H9 (cell line): ENCODE results near the gene MIER1. TPM values are rescaled to one million over a fixed set of nuclear protein-coding genes. Genes with fewer than 3 reads are reported as not detected.

Experiments
- DNase-seq: peaks from one replicate; pipeline ENCODE4 v3.0.0-alpha.2; 2017
- H2AFZ ChIP-seq: one replicate; pipeline ENCODE4 v1.6.1; 2013; ENCODE audit warnings: mild to moderate bottlenecking, low read length, control low read depth, moderate library complexity
- H2AK5ac ChIP-seq: 2 replicates; pipeline ENCODE4 v1.6.1; 2013; ENCODE audit warnings: low read length, control low read depth, mixed read lengths; ENCODE audit not compliant: insufficient read length
- H2BK120ac ChIP-seq: one replicate; pipeline ENCODE4 v1.6.1; 2013; ENCODE audit warnings: low read depth, mild to moderate bottlenecking, low read length, control low read depth, inconsistent platforms; ENCODE audit not compliant: poor library complexity, severe bottlenecking
- H2BK12ac ChIP-seq: 2 replicates; pipeline ENCODE4 v1.6.1; 2013; ENCODE audit warnings: low read length, control low read depth, mixed read lengths, low read depth; ENCODE audit not compliant: insufficient read length
- H2BK15ac ChIP-seq: 2 replicates; pipeline ENCODE4 v1.6.1; 2013; ENCODE audit warnings: low read depth, low read length, control low read depth
- H2BK20ac ChIP-seq: one replicate; pipeline ENCODE4 v1.6.1; 2013; ENCODE audit warnings: low read depth, mild to moderate bottlenecking, low read length, control low read depth, inconsistent platforms; ENCODE audit not compliant: poor library complexity, severe bottlenecking
- H2BK5ac ChIP-seq: 2 replicates; pipeline ENCODE4 v1.6.1; 2013; ENCODE audit warnings: low read length, control low read depth, mixed read lengths; ENCODE audit not compliant: insufficient read length
- H3K14ac ChIP-seq: 2 replicates; pipeline ENCODE4 v1.6.1; 2013; ENCODE audit warnings: low read length, control low read depth; ENCODE audit not compliant: insufficient read depth
- H3K18ac ChIP-seq: 2 replicates; pipeline ENCODE4 v1.6.1; 2013; ENCODE audit warnings: low read depth, mild to moderate bottlenecking, mixed read lengths, low read length, control low read depth; ENCODE audit not compliant: insufficient read length
- H3K23ac ChIP-seq: 2 replicates; pipeline ENCODE4 v1.6.1; 2013; ENCODE audit warnings: low read length, control low read depth, mixed read lengths, low read depth; ENCODE audit not compliant: insufficient read length
- H3K23me2 ChIP-seq: 2 replicates; pipeline ENCODE4 v1.6.1; 2013; ENCODE audit warnings: low read depth, mild to moderate bottlenecking, mixed read lengths, low read length, control low read depth; ENCODE audit not compliant: insufficient read length, poor library complexity, severe bottlenecking
- H3K27ac ChIP-seq: 2 replicates; pipeline ENCODE4 v1.5.1; 2013; ENCODE audit warnings: low read length, control low read depth, mixed read lengths, low read depth; ENCODE audit not compliant: insufficient read length
- H3K27me3 ChIP-seq: 2 replicates; pipeline ENCODE4 v1.6.1; 2013; ENCODE audit warnings: low read length, control low read depth, inconsistent platforms; ENCODE audit not compliant: insufficient read depth
- H3K4ac ChIP-seq: 2 replicates; pipeline ENCODE4 v1.6.1; 2013; ENCODE audit warnings: low read depth, mild to moderate bottlenecking, control low read depth, inconsistent platforms, low read length, moderate library complexity
- H3K4me1 ChIP-seq: 2 replicates; pipeline ENCODE4 v1.6.1; 2013; ENCODE audit warnings: low read length, control low read depth, inconsistent platforms; ENCODE audit not compliant: insufficient read depth
- H3K4me2 ChIP-seq: 2 replicates; pipeline ENCODE4 v1.6.1; 2013; ENCODE audit warnings: low read length, control low read depth, mixed read lengths; ENCODE audit not compliant: insufficient read length, insufficient read depth
- H3K56ac ChIP-seq: 2 replicates; pipeline ENCODE4 v1.6.1; 2013; ENCODE audit warnings: low read depth, mild to moderate bottlenecking, mixed read lengths, low read length, control low read depth; ENCODE audit not compliant: insufficient read length
- H3K79me1 ChIP-seq: 2 replicates; pipeline ENCODE4 v1.6.1; 2013; ENCODE audit warnings: low read depth, mild to moderate bottlenecking, moderate library complexity, low read length, control low read depth, inconsistent platforms; ENCODE audit not compliant: insufficient read depth, poor library complexity, severe bottlenecking
- H3K79me2 ChIP-seq: 2 replicates; pipeline ENCODE4 v1.6.1; 2013; ENCODE audit warnings: low read length, control low read depth, inconsistent platforms; ENCODE audit not compliant: insufficient read depth
- H3K9ac ChIP-seq: 2 replicates; pipeline ENCODE4 v1.6.1; 2013; ENCODE audit warnings: low read length, control low read depth, mixed read lengths; ENCODE audit not compliant: insufficient read length; ENCODE audit errors: extremely low read depth
- H3K9me3 ChIP-seq: one replicate; pipeline ENCODE4 v1.6.1; 2013; ENCODE audit warnings: low read depth, low read length, inconsistent platforms; ENCODE audit not compliant: control insufficient read depth
- H3T11ph ChIP-seq: one replicate; pipeline ENCODE4 v1.6.1; 2013; ENCODE audit warnings: mild to moderate bottlenecking, low read length, control low read depth, inconsistent platforms
- H4K20me1 ChIP-seq: one replicate; pipeline ENCODE4 v1.6.1; 2013; ENCODE audit not compliant: control insufficient read depth, insufficient read length, insufficient read depth
- H4K5ac ChIP-seq: 2 replicates; pipeline ENCODE4 v1.6.1; 2013; ENCODE audit warnings: low read depth, mild to moderate bottlenecking, mixed read lengths, low read length, control low read depth; ENCODE audit not compliant: insufficient read length
- H4K8ac ChIP-seq: replicated peaks from 2 replicates; pipeline ENCODE4 v1.6.1; 2013; ENCODE audit warnings: low read length, control low read depth, mixed read lengths, low read depth; ENCODE audit not compliant: insufficient read length
- H4K91ac ChIP-seq: 2 replicates; pipeline ENCODE4 v1.6.1; 2013; ENCODE audit warnings: low read depth, mild to moderate bottlenecking, moderate library complexity, mixed read lengths, low read length, control low read depth; ENCODE audit not compliant: insufficient read length
- H3K27ac Mint-ChIP-seq, 3 experiments: 2 replicates in 2 of 3; 3 replicates in 1 of 3; pipeline ENCODE4 v1.8.0; 2020 to 2021; ENCODE audit warnings: mixed read lengths in 3 of 3, mild to moderate bottlenecking in 1 of 3, moderate library complexity in 1 of 3
- H3K27me3 Mint-ChIP-seq: 2 replicates; pipeline ENCODE4 v1.8.0; 2021; ENCODE audit warnings: low read depth, mild to moderate bottlenecking, moderate library complexity, mixed read lengths
- H3K36me3 Mint-ChIP-seq, 3 experiments: 2 replicates in 2 of 3; 3 replicates in 1 of 3; pipeline ENCODE4 v1.8.0; 2020 to 2021; ENCODE audit warnings: low read depth in 3 of 3, mixed read lengths in 3 of 3; ENCODE audit not compliant: insufficient read depth in 1 of 3
- H3K4me1 Mint-ChIP-seq, 2 experiments: 2 replicates each; pipeline ENCODE4 v1.8.0; 2020; ENCODE audit warnings: mixed read lengths in 2 of 2
- H3K4me3 Mint-ChIP-seq, 2 experiments: 2 replicates in 1 of 2; 3 replicates in 1 of 2; pipeline ENCODE4 v1.8.0; 2020 to 2021; ENCODE audit warnings: mild to moderate bottlenecking in 2 of 2, mixed read lengths in 2 of 2, moderate library complexity in 1 of 2
- H3K9me3 Mint-ChIP-seq, 2 experiments: 2 replicates in 1 of 2; 3 replicates in 1 of 2; pipeline ENCODE4 v1.8.0; 2020; ENCODE audit warnings: mild to moderate bottlenecking in 2 of 2, mixed read lengths in 2 of 2, moderate library complexity in 1 of 2
- WGBS: extraction: QIAGEN DNeasy Blood & Tissue Kit; methylation state at CpG from one replicate; pipeline ENCODE4 v1.1.7; 2013; ENCODE audit warnings: missing lambda C conversion rate, low lambda C conversion rate, mixed read lengths; ENCODE audit not compliant: insufficient read length; ENCODE audit errors: extremely low coverage; 5-methylcytosine and 5-hydroxymethylcytosine counted together
- total RNA-seq: library from RNA; stranded (reverse); gene quantifications from 2 replicates; pipeline ENCODE4 v1.2.1, GENCODE V29; 2021
- TF ChIP-seq, protein P1 (sequence below): fragments of 200-600 bp; sonication (generic); conservative IDR thresholded peaks from 3 replicates; pipeline ENCODE4 v1.8.0; 2021; ENCODE audit warnings: antibody characterized with exemption, mild to moderate bottlenecking

The MIER1 gene
- total RNA-seq, 1 experiment from 2014 or later, result 28.5 TPM

DNA sequence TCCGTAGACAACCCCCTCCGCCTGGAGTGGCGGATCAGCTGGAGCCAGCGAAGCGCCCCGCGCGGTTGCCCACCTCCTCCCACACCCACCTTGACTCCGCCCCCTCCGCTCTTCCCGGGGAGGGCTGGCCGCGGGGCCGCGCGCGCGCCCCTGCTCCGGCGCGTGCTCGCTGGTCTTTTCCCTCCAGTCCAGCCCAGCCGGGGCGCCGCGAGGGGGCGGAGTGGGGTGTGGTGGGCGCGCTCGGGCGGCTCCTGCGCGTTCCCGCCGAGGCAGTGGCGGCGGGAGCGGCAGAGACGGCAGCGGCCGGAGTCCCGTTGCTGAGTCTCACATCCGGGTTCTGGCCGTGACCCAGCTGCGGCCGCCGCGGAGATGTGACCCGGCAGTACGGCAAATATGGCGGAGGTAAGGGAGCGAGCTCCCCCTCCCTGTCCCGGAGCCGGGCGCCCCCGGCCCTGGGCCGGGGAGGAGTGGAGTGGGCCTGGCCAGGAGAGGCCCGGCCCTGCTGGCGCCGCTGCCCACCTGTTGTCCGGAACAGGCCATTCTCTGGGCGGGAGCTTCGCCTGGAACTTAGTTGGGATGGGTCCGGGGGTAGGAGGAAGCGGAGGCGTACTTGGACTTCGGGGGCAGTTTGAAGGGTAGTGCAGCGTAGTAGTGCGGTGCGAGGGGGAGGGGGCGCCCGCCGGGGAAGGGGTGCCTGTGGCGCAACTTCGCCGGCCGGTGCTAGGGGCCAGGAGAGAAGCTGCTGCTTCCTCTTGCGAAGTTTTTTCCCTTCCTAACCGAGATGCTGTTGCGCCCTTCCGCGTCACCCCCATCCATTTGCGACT, 5.4 kb downstream of the MIER1 start:
- no peaks in the 10 kb centered on the region for H3K9me3 Mint-ChIP-seq
- H3K14ac ChIP-seq, result peak overlapping the region; percentile 58
- H3K9ac ChIP-seq, result peak overlapping the region; percentile 91
- TF ChIP-seq, protein P1, sequence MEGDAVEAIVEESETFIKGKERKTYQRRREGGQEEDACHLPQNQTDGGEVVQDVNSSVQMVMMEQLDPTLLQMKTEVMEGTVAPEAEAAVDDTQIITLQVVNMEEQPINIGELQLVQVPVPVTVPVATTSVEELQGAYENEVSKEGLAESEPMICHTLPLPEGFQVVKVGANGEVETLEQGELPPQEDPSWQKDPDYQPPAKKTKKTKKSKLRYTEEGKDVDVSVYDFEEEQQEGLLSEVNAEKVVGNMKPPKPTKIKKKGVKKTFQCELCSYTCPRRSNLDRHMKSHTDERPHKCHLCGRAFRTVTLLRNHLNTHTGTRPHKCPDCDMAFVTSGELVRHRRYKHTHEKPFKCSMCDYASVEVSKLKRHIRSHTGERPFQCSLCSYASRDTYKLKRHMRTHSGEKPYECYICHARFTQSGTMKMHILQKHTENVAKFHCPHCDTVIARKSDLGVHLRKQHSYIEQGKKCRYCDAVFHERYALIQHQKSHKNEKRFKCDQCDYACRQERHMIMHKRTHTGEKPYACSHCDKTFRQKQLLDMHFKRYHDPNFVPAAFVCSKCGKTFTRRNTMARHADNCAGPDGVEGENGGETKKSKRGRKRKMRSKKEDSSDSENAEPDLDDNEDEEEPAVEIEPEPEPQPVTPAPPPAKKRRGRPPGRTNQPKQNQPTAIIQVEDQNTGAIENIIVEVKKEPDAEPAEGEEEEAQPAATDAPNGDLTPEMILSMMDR, result peak; percentile 42
- no peak overlapping the region for H2BK15ac ChIP-seq
- no peak overlapping the region for H4K8ac ChIP-seq
- no peak overlapping the region for H3K23ac ChIP-seq
- H4K91ac ChIP-seq, result no peak overlapping the region
- WGBS, result no CpG with 5 or more reads among the region's 83 CpGs
- H3K27ac ChIP-seq, result peak overlapping the region; percentile 65
- H3K56ac ChIP-seq, result no peak overlapping the region
- H3K18ac ChIP-seq, result peak overlapping the region; percentile 84
- no peak overlapping the region for H2BK120ac ChIP-seq
- H3K79me2 ChIP-seq, result peaks cover 20% of the 10 kb centered on the region; the same call in 1 of the 2 replicates
- H3K9me3 ChIP-seq, result no peaks in the 10 kb centered on the region
- no peak overlapping the region for H3T11ph ChIP-seq
- no peak overlapping the region for H2AFZ ChIP-seq
- no peak overlapping the region for H3K4ac ChIP-seq
- H4K5ac ChIP-seq, result no peak overlapping the region
- H3K4me3 Mint-ChIP-seq, result peak overlapping the region; percentile 87
- no peaks in the 10 kb centered on the region; a peak in 1 of 7 replicates for H3K36me3 Mint-ChIP-seq
- peak overlapping the region; percentile 80 for H3K4me2 ChIP-seq
- no peaks in the 10 kb centered on the region for H3K27me3 ChIP-seq
- no peaks in the 10 kb centered on the region for H3K27me3 Mint-ChIP-seq
- no peak overlapping the region for H2BK20ac ChIP-seq
- H2BK5ac ChIP-seq, result no peak overlapping the region
- peaks cover 37 to 39% of the 10 kb centered on the region in 2 experiments for H3K4me1 Mint-ChIP-seq
- no peaks in the 10 kb centered on the region for H4K20me1 ChIP-seq
- no peaks in the 10 kb centered on the region for H3K79me1 ChIP-seq
- peak overlapping the region; percentile 88 to 93 (median 90) for H3K27ac Mint-ChIP-seq
- H3K23me2 ChIP-seq, result peaks cover 15% of the 10 kb centered on the region
- peak; percentile 97 for DNase-seq
- H2BK12ac ChIP-seq, result no peak overlapping the region
- H3K4me1 ChIP-seq, result no peaks in the 10 kb centered on the region
- no peak overlapping the region for H2AK5ac ChIP-seq
